GM18498 (cell line): Measurements from ENCODE around the gene KCNH8.
A peak's percentile ranks its signal among the peaks of the same experiment; 100 is the strongest.
"Not testable (repeated sequence)": the region's sequence is repeated elsewhere in the genome, so short reads cannot be mapped to it uniquely, and the experiment has no call there.

Source experiments
- ATAC-seq: cut with Tn5 transposase; IDR thresholded peaks from one replicate; pipeline ENCODE4 v1.9.1; 2021; ENCODE audit warnings: mild to moderate bottlenecking, moderate library complexity; ENCODE audit not compliant: unreplicated experiment

The KCNH8 gene

GRCh38 chr3:19147905-19148767 is at the start of gene KCNH8:
Gene KCNH8 (plus strand): TSS chr3:19148510. CDS start chr3:19148720, 210 bp downstream.
- no peak for ATAC-seq

DNA sequence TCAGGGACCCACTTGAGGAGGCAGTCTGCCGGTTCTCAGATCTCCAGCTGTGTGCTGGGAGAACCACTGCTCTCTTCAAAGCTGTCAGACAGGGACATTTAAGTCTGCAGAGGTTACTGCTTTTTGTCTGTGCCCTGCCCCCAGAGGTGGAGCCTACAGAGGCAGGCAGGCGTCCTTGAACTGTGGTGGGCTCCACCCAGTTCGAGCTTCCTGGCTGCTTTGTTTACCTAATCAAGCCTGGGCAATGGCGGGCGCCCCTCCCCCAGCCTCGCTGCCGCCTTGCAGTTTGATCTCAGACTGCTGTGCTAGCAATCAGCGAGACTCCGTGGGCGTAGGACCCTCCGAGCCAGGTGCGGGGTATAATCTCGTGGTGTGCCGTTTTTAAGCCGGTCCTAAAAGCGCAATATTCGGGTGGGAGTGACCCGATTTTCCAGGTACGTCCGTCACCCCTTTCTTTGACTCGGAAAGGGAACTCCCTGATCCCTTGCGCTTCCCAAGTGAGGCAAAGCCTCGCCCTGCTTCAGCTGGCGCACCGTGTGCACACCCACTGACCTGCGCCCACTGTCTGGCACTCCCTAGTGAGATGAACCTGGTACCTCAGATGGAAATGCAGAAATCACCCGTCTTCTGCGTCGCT is 45.5 kb upstream of the KCNH8 start:
- ATAC-seq = not testable (repeated sequence)

GRCh38 chr3:19103510-19103909 is 44.8 kb upstream of the KCNH8 start:
- ATAC-seq = no peak

GRCh38 chr3:19104459-19104858 is 43.9 kb upstream of the KCNH8 start:
- ATAC-seq = no peak

DNA sequence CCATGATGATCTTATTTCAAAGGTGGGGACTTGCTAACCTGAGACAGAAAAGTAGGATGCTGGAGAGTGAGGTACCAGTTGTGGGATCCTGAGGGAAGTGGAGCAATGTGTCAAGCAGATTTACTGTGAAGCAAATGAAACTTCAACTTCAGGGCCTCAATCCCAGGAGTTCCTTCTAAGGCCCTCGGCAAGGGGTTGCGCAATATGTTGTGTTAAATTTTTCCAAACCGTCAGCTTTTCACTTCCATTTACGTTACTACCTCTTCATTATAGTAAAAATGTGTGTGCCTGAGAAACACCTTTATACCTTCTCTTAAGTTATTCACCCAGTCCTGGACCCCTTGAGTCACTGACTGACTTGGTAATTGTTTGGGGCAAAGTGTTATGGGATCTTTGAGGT is 42.5 kb upstream of the KCNH8 start:
- ATAC-seq = no peak

DNA sequence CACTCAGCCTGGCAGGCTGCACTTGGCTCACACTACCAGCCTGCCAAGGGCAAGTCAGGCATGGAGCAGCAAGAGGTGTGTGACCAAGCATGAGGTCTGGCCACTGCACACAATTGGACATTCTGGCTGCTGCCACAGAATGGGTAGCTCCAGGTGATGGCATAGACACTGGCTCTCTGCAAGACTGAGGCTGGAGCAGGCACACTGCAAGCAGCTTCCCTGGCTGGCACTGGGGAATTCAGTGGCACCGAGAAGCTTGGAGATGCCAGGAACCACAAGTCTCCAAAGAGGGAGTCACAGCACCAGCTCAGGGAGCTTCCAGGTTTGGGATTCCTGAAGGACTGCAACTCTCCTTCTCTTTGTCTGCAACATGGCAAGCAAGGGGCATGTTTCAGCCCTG is 42.0 kb upstream of the KCNH8 start:
- ATAC-seq = no peak

DNA sequence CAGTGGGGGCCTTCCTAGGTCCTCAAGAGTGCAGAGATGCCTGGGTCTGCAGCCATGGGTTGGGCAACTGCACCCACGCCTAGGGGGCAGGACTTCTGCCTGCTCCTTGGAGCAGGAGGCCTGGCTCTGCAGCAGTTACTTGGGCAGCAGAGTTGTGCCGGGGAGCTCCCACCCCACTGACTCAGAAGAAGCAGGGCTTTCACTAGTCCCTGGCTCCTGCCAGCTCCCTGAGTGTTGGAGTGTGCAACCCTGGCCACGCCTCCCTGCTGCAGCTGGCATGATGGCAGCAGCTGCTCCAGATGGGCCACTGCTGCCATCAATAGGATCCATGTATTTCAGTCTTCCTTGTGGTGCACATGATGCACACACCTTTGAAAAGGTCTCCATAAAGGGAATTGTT is 40.6 kb upstream of the KCNH8 start:
- no peak for ATAC-seq

DNA sequence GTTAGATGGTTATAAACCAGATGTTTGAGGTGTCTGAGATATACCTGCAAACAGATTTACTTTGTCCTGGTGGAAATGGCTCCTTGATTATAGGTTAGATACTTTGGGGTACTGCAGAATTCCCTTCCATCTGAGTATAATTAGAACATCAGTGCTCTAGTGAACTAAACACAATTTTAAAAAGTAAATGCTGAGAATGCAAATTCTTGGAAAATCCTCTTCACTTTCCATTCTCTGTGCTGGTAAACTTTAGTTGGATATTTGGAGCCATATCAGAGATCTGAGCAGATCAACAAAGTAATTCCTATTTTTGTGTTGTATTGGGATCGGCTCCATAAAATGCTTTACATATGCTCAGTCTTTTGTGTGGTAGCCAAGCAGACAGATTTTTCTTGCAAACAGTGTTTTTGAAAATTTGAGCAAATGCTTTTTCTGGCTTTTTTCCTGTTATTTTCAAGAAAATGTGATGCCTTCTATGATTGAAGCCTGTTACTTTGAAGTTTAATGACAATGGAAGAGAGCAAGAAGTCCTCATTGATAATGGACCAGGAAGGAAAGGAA is 37.9 kb upstream of the KCNH8 start:
- no peak for ATAC-seq

DNA sequence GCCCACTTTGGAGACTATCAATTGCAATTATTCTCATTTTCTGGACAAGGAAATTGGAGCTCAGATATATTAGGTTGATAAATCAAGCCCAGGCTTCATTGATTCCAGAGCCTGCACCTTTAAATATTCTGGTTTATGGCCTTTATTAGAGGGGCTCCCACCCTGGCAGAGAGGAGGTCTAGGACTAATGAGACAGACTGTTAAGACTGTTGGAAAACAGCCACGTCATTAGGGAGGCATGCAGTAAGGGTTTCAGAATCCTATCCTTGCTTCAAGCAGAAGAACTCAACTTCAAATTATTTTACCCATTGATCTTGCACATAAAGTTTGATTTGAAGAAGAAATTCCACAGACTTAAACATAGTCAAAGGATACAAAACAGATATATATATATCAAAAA is 33.8 kb upstream of the KCNH8 start:
- ATAC-seq = no peak

- ATAC-seq = no peak
These were observed 32.1 kb upstream of the KCNH8 start for GRCh38 chr3:19116239-19116638.

GRCh38 chr3:19124752-19125151 is 23.6 kb upstream of the KCNH8 start:
- no peak for ATAC-seq

GRCh38 chr3:19139863-19140262 is 8.4 kb upstream of the KCNH8 start:
- no peak for ATAC-seq

DNA sequence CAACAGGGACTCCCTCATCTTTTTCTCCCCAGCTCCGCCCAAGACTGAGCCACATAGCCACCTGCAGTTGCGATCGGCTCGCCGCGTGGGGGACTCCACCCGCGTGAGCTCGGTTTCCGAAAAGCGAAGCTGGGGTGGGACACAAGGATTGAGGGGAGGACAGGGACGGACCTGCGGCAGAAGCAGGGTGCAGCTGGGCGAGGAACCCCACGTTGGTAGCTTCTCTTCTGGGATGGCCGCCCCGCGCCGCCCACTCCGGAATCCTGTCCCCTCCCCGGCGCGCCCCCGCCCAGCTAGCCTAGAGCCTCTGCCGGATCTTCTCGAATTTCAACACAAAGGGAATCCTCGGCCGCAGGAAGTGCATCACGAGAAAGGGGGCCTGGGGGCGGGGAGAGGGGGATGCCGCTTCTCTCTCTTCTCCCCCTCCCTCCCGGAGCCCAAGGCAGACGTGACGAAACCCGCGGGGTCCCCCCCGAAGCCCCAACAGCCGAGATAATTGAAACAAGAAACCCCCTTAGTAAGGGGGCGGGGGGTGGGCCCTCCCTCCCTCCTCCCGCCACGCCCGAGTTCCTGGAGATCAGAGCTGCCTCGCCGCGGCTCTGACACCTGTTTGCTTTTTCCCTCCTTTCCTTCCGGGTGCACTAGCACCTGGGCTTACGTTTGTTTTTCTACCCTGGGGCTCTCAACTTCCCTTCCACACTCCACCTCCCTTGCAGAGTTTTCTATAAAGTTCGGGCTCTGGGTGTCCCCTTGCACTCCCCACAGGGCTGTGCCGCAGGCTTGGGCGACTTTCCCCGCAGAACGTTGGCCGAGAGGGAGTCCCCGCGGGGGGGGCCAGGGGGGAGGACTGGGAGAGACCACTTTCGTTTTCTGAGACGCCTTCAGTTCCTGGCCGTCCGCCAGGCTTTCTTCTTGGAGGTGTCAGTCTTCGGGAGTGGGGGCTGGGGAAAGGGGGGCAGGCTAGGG is 1.3 kb upstream of the KCNH8 start:
- peak; percentile 87 for ATAC-seq

GRCh38 chr3:19148768-19149091 is 420 bp downstream of the KCNH8 start:
- no peak for ATAC-seq

- no peak for ATAC-seq
These were observed 1.1 kb downstream of the KCNH8 start for GRCh38 chr3:19149368-19149767.

DNA sequence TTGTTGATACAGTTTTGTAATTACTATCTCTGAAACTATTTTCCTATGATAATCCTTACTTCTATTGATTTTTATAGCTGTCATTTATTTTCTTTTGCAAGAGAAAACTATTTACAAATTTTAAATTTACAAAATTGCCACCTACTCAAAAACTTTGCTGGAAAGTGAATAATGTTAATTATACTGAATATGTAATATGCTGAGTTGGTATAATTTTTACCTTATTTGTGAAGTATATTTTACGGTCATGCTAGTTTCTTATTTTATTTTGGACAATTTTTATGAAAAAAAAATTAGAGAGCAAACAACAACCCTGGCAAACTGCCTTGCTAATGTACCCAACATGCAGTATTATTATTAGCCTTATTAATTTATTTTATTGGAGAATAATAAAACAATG is 2.9 kb downstream of the KCNH8 start:
- ATAC-seq = no peak

DNA sequence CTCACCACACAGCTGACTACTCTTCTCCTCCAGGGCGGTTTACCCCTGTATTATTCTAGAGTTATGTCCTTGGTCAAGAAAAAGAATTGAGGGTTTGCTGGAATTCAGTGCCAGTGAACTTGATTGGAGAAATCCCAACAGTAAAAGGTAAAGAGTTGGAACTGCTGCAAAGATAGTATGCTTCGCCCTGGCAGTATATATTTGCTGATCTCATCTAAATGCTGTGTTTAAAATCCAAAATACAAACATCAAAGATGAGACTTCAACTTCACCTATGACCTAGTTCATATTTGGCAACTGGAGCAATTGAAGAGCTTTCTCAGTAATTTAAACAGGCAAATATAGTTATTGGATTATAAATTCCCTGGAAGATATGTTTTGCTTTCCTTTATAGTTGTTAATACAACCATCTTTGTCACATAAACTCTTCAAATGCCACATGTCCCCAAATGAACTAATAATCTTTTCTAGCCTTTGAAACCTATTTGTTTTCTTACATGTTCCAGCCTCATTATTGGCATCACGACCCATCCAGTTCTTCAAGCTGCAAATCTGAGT is 6.5 kb downstream of the KCNH8 start:
- no peak for ATAC-seq

GRCh38 chr3:19155375-19155774 is 7.1 kb downstream of the KCNH8 start:
- no peak for ATAC-seq

GRCh38 chr3:19159966-19160635 is 11.8 kb downstream of the KCNH8 start:
- ATAC-seq = no peak

GRCh38 chr3:19165654-19166053 is 17.3 kb downstream of the KCNH8 start:
- ATAC-seq = no peak
